SW 1271 (cell line): Measurements from ENCODE around the gene IFNA4.
"Not testable (repeated sequence)": the region's sequence is repeated elsewhere in the genome, so short reads cannot be mapped to it uniquely, and the experiment has no call there.

ENCODE experiments used
- DNase-seq, 2 experiments: peaks; one replicate each; lab custom pipeline; 2025; lab: John Stamatoyannopoulos, UW

Gene IFNA4

DNA sequence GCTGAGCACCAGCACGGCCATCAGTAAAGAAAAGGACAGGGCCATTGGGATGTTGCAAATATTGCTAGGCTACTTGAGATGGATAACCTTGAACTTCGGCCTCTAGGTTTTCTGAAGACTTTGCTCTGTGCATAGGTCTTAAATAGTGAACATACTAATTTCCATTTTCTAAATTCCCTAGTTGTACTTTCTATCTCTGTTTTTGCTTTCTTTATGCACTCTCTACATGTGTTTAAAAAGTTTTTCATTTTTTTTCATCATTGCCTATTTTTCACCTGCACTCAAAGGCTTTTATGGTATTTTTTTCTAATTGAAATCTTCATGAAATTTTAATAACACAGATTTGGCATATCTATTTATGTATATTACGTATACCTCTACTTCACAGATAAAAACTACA, at the start of gene IFNA4:
Gene IFNA4 (minus strand): TSS at position 101 of the 400 bp plus-strand sequence. CDS start 56 bp downstream, at position 45.
- not testable (repeated sequence) for DNase-seq

DNA sequence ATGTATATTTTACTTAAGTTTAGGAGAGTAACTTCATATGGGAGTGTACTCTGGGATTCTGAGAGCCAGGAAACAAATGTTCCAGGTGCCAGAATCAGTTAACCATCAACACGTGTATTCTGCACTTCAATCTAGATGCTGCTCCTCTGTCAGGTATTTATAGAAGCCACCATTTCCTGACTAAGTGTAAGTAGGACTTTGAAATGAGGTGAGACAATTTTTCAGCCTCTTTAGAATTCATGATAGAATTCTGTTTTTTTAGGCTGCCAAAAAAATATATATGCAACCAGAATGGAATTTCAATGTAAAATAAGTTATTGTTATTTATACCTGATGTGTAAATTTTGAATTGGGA, 49.0 kb upstream of the IFNA4 start:
- DNase-seq: not testable (repeated sequence)

DNA sequence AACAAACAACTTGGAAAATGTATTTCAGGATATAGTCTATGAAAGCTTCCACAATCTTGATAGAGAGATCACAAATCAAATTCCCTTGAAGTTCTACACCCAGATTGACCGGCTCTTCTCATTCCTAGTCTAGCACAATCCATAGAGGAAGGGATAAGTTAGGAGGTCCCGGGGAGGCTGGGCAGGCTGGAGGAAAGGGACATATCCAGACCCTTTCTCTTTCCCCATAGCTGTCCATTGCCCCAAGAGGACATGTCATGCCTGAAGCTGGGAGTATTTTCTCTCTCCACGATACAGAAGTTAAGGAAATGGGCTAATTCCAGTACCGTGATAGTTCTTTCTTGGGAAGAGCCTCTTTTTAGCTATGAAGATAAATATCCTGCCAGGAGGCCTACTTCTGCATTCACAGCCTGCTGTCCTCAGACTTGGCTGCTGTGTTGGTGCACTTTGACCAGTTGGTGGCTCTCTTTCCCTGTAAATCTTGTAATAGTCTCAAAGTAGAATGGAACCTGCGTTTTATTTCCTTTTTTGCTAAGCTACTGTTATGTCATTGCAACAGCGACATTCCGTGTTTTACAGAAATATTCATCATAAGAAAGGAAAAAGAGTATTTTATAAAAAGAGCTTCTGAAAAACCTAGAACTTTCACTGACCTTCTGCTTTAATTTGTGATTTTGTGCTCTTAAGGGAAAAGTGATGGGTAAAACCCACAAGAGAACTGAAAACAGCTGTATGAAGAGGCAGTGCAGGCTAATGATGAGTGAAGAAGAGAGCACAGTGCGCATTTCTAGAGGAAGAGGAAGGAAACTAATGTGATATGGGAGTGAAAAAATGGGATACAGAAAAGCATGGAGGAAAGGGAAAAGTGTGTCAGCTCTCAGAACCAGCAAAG, 48.3 kb upstream of the IFNA4 start:
- peak in 1 of 2 experiments; percentile 24 for DNase-seq

DNA sequence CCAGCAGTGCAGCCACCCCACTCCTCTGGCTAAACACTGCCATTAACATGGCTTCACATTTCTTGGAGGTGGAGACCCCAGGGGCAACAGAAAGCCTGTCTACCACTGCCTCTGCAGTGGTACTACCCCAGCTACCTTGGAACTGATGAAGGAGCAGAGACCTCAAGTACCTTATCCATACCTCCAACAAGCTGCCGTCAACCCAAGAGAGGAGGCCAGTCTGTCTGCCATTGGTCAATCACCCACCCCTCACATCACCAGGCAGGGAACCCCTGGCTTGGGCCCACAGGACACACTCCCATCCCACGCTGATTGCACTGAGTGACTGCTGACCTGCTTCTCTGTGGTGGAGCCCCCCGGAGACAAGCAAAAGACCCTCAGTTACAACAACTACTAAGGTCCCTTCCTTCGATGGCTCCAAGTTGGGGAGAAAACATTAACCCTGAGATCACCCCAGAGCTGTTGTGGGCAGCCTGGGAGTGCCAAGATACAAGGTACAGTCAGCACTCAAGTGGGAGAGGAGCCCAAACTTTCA, 46.8 kb upstream of the IFNA4 start:
- DNase-seq: no peak

DNA sequence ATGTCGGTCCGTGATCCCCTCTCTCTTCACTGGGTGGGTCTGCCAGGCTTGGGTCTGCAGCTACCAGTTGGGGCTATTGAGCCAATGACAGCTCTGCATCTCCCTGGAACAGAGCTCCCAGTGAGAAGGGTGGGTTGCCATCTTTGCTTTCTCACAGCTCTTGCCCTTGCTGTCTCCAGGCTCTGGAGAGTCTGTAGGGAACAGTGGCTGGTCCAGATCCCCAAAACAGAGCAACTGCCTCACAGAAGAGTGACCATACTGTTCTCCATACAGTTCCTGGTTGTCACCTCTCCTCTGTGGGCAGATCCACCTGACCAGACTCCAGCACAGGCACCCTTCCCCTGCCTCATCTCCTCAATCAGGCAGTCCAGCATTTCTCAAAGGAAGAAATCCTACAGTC, 45.9 kb upstream of the IFNA4 start:
- DNase-seq: no peak

DNA sequence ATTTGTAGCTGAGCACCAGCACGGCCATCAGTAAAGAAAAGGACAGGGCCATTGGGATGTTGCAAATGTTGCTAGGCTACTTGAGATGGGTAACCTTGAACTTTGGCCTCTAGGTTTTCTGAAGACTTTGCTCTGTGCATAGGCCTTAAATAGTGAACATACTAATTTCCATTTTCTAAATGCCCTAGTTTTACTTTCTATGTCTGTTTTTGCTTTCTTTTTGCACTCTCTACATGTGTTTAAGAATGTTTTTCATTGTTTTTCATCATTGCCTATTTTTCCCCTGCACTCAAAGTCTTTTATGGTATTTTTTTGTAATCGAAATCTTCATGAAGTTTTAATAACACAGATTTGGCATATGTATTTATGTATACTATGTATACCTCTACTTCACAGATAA, 40.7 kb upstream of the IFNA4 start, which contains the start of gene IFNA17:
Gene IFNA17 (minus strand): TSS at position 101 of the 400 bp plus-strand sequence. CDS start 49 bp downstream, at position 52.
- DNase-seq: no peak

DNA sequence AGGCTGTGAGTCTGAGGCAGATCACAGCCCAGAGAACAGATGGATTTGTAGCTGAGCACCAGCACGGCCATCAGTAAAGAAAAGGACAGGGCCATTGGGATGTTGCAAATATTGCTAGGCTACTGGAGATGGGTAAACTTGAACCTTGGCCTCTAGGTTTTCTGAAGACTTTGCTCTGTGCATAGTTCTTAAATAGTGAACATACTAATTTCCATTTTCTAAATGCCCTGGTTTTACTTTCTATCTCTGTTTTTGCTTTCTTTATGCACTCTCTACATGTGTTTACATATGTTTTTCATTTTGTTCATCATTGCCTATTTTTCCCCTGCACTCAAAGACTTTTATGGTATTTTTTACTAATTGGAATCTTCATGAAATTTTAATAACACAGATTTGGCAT, 29.8 kb upstream of the IFNA4 start, which contains the start of gene IFNA16:
Gene IFNA16 (minus strand): TSS at position 101 of the 400 bp plus-strand sequence. CDS start 6 bp downstream, at position 95.
- not testable (repeated sequence) for DNase-seq

DNA sequence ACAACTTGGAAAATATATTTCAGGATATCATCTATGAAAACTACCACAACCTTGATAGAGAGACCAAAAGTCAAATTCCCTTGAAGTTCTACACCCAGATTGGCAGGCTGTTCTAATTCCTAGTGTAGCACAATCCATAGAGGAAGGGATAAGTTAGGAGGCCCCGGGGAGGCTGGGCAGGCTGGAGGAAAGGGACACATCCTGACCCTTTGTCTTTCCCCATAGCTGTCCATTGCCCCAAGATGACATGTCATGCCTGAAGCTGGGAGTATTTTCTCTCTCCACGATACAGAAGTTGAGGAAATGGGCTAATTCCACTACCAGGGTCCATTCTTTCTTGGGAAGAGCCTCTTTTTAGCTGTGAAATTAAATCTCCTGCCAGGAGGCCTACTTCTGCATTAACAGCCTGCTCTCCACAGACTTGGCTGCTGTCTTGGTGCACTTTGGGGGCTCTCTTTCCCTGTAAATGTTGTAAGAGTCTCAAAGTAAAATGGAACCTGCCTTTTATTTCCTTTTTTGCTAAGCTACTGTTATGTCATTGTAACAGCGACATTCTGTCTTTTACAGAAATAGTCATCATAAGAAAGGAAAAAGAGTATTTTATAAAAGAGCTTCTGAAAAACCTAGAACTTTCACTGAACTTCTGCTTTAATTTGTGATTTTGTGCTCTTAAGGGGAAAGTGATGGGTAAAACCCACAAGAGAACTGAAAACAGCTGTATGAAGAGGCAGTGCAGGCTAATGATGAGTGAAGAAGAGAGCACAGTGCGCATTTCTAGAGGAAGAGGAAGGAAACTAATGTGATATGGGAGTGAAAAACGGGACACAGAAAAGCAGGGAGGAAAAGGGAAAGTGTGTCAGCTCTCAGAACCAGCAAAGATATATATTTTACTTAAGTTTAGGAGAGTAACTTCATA, 26.3 kb upstream of the IFNA4 start:
- peak in 1 of 2 experiments; percentile 0 for DNase-seq

DNA sequence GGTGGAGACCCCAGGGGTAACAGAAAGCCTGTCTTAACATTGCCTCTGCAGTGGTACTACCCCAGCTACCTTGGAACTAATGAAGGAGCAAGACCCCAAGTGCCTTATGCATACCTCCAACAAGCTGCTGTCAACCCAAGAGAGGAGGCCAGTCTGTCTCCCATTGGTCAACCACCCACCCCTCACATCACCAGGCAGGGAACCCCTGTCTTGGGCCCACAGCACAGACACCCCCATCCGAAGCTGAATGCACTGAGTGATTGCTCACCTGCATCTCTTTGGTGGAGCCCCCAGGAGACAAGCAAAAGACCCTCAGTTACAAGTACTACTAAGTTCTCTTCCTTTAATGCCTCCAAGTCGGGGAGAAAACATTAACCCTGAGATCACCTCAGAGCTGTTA, 24.8 kb upstream of the IFNA4 start:
- not testable (repeated sequence) for DNase-seq

DNA sequence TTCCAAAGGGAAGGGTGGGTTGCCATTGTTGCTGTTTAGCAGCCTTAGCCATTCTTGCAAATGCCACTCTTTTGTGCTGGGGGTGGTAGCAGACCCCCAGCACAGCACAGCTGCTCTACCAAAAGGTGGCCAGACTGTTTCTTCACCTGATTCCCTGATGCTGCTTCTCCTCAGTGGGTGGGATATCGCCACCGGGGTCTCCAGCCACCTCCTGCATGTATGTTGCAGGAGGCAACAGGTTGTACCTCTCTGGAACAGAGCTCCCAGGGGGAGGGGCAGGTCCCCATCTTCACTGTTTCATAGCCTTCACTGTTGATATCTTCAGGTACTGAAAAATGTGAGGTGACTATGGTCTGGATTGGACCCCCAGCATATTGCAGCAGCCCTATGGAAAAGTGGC, 23.4 kb upstream of the IFNA4 start:
- DNase-seq: not testable (repeated sequence)

DNA sequence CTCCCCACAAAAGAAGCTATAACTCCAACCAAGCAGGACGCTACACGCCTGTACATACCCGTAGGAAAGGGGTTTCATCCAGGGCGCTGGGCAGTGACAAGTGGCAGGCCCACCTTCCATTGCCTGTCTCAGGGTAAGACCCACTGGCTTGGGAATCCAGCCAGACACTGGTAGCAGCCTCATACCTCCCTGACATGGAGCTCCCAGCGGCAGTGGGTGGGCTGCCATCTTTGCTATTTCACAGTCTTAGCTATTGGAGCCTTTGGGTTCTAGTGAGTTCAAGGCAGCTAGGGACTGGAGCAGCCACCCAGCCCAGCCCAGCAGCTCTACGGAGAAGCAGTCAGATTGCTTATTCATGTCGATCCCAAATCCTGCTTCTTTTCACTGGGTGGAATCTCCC, 22.9 kb upstream of the IFNA4 start:
- no peak for DNase-seq

DNA sequence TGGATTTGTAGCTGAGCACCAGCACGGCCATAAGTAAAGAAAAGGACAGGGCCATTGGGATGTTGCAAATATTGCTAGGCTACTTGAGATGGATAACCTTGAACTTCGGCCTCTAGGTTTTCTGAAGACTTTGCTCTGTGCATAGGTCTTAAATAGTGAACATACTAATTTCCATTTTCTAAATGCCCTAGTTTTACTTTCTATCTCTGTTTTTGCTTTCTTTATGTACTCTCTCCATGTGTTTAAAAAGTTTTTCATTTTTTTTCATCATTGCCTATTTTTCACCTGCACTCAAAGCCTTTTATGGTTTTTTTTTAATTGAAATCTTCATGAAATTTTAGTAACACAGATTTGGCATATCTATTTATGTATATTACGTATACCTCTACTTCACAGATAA, 19.7 kb upstream of the IFNA4 start, which contains the start of gene IFNA10:
Gene IFNA10 (minus strand): TSS at position 101 of the 400 bp plus-strand sequence. CDS start 46 bp downstream, at position 55.
- not testable (repeated sequence) for DNase-seq

DNA sequence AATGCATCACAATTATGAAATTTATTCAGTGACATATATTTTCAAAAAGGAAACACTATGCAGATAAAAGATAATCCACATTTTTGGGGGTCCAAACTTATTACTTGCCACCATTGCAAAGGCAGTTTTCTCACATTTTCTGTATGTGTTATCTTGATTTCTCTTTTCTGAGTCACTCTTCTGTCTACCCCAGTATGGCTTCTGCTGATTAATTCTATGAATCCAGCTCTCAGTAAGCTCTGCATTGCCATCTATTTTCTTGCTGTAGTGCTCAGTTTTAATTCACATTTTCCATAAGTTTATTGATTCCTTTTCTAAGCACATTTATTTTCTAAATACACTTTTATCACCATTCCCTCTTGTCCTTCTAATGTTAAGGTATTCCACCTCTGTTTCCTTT, 17.8 kb upstream of the IFNA4 start:
- DNase-seq: no peak

DNA sequence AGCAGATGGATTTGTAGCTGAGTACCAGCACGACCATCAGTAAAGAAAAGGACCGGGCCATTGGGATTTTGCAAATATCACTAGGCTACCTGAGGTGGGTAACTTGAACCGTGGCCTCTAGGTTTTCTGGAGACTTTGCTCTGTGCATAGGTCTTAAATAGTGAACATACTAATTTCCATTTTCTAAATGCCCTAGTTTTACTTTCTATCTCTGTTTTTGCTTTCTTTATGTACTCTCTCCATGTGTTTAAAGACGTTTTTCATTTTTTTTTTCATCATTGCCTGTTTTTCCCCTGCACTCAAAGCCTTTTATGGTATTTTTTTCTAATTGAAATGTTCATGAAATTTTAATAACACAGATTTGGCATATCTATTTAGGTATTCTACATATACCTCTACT, 14.7 kb upstream of the IFNA4 start, which contains the start of gene IFNA7:
Gene IFNA7 (minus strand): TSS at position 101 of the 400 bp plus-strand sequence. CDS start 40 bp downstream, at position 61.
- not testable (repeated sequence) for DNase-seq

DNA sequence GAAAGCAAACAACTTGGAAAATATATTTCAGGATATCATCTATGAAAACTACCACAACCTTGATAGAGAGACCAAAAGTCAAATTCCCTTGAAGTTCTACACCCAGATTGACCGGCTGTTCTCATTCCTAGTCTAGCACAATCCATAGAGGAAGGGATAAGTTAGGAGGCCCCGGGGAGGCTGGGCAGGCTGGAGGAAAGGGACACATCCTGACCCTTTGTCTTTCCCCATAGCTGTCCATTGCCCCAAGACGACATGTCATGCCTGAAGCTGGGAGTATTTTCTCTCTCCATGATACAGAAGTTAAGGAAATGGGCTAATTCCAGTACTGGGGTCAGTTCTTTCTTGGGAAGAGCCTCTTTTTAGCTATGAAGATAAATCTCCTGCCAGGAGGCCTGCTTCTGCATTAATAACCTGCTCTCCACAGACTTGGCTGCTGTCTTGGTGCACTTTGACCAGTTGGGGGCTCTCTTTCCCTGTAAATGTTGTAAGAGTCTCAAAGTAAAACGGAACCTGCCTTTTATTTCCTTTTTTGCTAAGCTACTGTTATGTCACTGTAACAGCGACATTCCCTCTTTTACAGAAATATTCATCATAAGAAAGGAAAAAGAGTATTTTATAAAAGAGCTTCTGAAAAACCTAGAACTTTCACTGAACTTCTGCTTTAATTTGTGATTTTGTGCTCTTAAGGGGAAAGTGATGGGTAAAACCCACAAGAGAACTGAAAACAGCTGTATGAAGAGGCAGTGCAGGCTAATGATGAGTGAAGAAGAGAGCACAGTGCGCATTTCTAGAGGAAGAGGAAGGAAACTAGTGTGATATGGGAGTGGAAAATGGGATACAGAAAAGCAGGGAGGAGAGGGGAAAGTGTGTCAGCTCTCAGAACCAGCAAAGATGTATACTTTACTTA, 7.7 kb upstream of the IFNA4 start:
- not testable (repeated sequence) for DNase-seq

DNA sequence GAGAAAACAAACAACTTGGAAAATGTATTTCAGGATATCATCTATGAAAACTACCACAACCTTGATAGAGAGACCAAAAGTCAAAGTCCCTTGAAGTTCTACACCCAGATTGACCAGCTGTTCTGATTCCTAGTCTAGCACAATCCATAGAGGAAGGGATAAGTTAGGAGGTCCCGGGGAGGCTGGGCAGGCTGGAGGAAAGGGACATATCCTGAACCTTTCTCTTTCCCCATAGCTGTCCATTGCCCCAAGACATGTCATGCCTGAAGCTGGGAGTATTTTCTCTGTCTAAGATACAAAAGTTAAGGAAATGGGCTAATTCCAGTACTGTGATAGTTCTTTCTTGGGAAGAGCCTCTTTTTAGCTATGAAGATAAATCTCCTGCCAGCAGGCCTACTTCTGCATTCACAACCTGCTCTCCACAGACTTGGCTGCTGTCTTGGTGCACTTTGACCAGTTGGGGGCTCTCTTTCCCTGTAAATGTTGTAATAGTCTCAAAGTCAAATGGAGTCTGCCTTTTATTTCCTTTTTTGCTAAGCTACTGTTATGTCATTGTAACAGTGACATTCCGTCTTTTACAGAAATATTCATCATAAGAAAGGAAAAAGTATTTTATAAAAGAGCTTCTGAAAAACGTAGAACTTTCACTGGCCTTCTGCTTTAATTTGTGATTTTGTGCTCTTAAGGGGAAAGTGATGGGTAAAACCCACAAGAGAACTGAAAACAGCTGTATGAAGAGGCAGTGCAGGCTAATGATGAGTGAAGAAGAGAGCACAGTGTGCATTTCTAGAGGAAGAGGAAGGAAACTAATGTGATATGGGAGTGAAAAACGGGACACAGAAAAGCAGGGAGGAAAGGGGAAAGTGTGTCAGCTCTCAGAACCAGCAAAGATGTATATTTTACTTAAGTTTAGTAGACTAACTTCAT, 4.3 kb downstream of the IFNA4 start:
- not testable (repeated sequence) for DNase-seq

DNA sequence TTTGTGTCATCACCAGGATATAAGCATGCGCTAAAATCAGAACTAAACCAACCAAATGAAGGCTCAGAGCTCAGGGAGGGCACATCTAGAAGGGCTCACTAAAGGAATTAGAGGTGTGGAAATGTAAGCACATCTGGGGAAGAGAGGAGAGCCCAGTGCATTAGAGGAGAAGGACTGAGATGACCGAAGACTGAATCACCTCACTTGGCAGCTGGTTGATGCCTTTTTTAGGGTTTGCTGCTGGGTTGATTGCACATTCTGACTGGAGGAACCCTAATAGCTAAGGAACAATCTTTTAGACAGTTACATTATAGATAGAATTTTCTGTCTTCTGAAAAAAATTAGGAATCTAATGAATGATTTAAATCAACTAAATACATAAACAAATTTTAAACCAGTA, 12.7 kb downstream of the IFNA4 start:
- DNase-seq: no peak

DNA sequence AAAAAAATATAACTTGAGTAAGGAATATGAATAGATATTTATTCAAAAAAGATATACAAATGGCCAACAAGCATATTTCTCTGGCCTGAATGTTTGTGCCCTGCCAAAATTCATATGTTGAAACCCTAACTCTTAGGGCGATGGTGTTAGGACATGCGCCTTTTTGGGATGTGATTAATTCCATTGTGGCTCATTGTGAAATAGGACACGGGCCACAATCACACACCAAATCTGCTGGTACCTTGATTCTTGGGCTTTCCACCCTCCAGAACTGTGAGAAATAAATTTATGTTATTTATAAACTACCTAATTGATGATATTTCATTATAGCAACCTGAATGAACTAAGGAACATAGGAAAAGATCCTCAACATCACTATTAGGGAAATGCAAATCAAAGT, 15.2 kb downstream of the IFNA4 start:
- no peak for DNase-seq

DNA sequence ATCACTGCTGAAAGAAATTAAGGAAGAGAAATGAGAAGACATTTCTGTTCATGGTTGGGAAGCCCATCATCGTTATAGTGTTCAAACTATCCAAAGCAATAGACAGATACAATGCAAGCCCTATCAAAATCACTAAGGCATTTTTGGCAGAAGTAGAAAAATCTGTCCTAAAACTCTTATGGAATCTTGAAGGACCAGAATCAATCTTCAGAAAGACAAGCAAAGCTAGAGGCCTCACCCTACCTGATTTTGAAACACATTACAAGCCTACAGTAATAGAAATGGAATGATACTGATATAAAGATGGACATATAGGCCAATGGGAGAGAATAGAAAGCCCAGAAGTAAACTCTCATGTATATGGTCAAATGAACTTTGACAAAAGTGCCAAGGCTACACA, 16.0 kb downstream of the IFNA4 start:
- no peak for DNase-seq

DNA sequence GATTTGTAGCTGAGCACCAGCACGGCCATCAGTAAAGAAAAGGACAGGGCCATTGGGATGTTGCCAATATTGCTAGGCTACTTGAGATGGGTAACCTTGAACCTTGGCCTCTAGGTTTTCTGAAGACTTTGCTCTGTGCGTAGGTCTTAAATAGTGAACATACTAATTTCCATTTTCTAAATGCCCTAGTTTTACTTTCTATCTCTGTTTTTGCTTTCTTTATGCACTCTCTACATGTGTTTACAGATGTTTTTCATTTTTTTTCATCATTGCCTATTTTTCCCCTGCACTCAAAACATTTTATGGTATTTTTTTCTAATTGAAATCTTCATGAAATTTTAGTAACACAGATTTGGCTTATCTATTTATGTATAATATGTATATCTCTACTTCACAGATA, 20.8 kb downstream of the IFNA4 start, which contains the start of gene IFNA21:
Gene IFNA21 (minus strand): TSS at position 101 of the 400 bp plus-strand sequence. CDS start 48 bp downstream, at position 53.
- not testable (repeated sequence) for DNase-seq
